ENCODE measurements around the gene POPDC3. TPM values are rescaled to one million over a fixed set of nuclear protein-coding genes. Genes with fewer than 3 reads are reported as not detected.

The POPDC3 gene
- total RNA-seq, 4 donors from 2014 or later, result 105 to 218 (median 179) TPM

GRCh38 chr6:105212587-105212986 is 32.8 kb upstream of the POPDC3 start:
- no peaks in the 10 kb centered on the region for H3K36me3 ChIP-seq
- H3K4me1 ChIP-seq, result peaks cover 11 to 18% of the 10 kb centered on the region in 2 donors
- in situ Hi-C loops (cut with MboI; ENCODE audit: low sequenced_read_pairs in 4 of 4) (no loop called here), intact Hi-C loops (cut with DNase I; ENCODE audit: low total_unique reads) (loop anchor here (10.0 kb wide), 1 partner anchor 52 kb away; no protein-coding TSS in a partner anchor)
- no peaks in the 10 kb centered on the region for H3K9me3 ChIP-seq
- no peak for DNase-seq
- TF ChIP-seq, protein P1, sequence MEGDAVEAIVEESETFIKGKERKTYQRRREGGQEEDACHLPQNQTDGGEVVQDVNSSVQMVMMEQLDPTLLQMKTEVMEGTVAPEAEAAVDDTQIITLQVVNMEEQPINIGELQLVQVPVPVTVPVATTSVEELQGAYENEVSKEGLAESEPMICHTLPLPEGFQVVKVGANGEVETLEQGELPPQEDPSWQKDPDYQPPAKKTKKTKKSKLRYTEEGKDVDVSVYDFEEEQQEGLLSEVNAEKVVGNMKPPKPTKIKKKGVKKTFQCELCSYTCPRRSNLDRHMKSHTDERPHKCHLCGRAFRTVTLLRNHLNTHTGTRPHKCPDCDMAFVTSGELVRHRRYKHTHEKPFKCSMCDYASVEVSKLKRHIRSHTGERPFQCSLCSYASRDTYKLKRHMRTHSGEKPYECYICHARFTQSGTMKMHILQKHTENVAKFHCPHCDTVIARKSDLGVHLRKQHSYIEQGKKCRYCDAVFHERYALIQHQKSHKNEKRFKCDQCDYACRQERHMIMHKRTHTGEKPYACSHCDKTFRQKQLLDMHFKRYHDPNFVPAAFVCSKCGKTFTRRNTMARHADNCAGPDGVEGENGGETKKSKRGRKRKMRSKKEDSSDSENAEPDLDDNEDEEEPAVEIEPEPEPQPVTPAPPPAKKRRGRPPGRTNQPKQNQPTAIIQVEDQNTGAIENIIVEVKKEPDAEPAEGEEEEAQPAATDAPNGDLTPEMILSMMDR (IDR thresholded peaks at IDR 0.05 in 4 of 5, conservative IDR thresholded peaks at IDR 0.05 in 1 of 5), result no peak
- TF ChIP-seq POLR2A (IDR thresholded peaks at IDR 0.05), result no peak
- H3K4me3 ChIP-seq, result no peak overlapping the region
- H3K27me3 ChIP-seq, result no peaks in the 10 kb centered on the region
- ATAC-seq, result no peak
- no peak overlapping the region for H3K27ac ChIP-seq

- Histone ChIP-seq H3K27ac (no peak overlapping the region), H3K4me3 (no peak overlapping the region), H3K4me1 (peaks cover 11 to 18% of the 10 kb centered on the region in 2 donors), H3K36me3 (no peaks in the 10 kb centered on the region), H3K27me3 (no peaks in the 10 kb centered on the region), H3K9me3 (no peaks in the 10 kb centered on the region)
- ATAC-seq (no peak), DNase-seq (no peak)
- TF ChIP-seq POLR2A (IDR thresholded peaks at IDR 0.05), result no peak
- TF ChIP-seq, protein P1 (IDR thresholded peaks at IDR 0.05 in 4 of 5, conservative IDR thresholded peaks at IDR 0.05 in 1 of 5), result no peak
- in situ Hi-C loops (cut with MboI; ENCODE audit: low sequenced_read_pairs in 4 of 4), result no loop called here
- intact Hi-C loops (cut with DNase I; ENCODE audit: low total_unique reads), result loop anchor here (10.0 kb wide), 1 partner anchor 53 kb away; no protein-coding TSS in a partner anchor
These were observed 32.0 kb upstream of the POPDC3 start for GRCh38 chr6:105211831-105212230.

GRCh38 chr6:105210932-105211531 is 31.2 kb upstream of the POPDC3 start:
- Histone ChIP-seq H3K4me3 (no peak overlapping the region), H3K36me3 (no peaks in the 10 kb centered on the region), H3K4me1 (peaks cover 11 to 18% of the 10 kb centered on the region in 2 donors), H3K9me3 (no peaks in the 10 kb centered on the region), H3K27ac (peak overlapping the region; percentile 32 to 68 (median 52)), H3K27me3 (no peaks in the 10 kb centered on the region)
- ATAC-seq, result no peak
- in situ Hi-C loops (cut with MboI; ENCODE audit: low sequenced_read_pairs in 4 of 4), result no loop called here
- no peak for DNase-seq
- TF ChIP-seq, protein P1 (IDR thresholded peaks at IDR 0.05 in 4 of 5, conservative IDR thresholded peaks at IDR 0.05 in 1 of 5), result no peak
- TF ChIP-seq POLR2A (IDR thresholded peaks at IDR 0.05), result no peak
- intact Hi-C loops (cut with DNase I; ENCODE audit: low total_unique reads), result loop anchor here (10.0 kb wide), 1 partner anchor 54 kb away; no protein-coding TSS in a partner anchor

DNA sequence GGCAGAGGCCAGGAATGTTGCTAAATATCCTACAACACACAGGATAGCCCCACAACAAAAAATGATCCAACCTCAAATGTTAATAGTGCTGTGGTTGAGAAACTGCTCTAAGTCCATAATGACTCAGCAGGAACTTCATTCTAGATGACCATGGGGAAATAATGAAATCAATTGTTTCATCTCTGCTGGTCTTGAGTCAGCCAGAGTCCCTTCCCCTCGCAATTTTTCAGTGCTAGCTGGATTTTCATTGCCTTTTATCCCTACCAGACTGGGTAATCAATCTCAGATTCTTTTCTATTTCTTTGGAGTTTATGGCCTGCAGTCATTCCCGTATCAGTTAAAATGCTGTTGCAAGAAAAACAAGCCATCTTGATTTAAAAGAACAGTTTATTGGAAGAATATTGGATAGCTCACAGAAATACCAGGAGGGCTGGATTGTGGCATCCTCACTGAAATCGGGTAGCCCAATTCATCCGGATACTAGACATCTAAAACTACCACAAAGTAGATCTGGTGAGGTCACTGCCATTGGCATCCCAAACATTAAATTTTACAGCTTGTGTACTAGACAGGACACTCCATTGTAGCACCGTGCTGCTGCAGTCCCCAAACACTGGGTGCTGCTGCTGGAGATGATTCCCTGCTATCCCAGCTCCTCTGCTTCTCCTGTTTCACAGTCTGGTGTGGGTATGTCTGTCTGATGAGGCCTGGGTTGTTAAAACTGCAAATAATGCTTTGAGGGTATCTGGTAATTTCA is 30.3 kb upstream of the POPDC3 start:
- intact Hi-C loops (cut with DNase I; ENCODE audit: low total_unique reads) (loop anchor here (10.0 kb wide), 1 partner anchor 55 kb away; no protein-coding TSS in a partner anchor), in situ Hi-C loops (cut with MboI; ENCODE audit: low sequenced_read_pairs in 4 of 4) (no loop called here)
- DNase-seq (no peak), ATAC-seq (peak; percentile 47 to 69)
- H3K9me3 ChIP-seq, result no peaks in the 10 kb centered on the region
- H3K27me3 ChIP-seq, result no peaks in the 10 kb centered on the region
- peaks cover 11 to 18% of the 10 kb centered on the region in 2 donors for H3K4me1 ChIP-seq
- no peak overlapping the region for H3K4me3 ChIP-seq
- no peak for TF ChIP-seq POLR2A (IDR thresholded peaks at IDR 0.05)
- TF ChIP-seq, protein P1 (IDR thresholded peaks at IDR 0.05 in 4 of 5, conservative IDR thresholded peaks at IDR 0.05 in 1 of 5), result no peak
- no peaks in the 10 kb centered on the region for H3K36me3 ChIP-seq
- H3K27ac ChIP-seq, result peak overlapping the region; percentile 32 to 68 (median 52)
